PC-9 (cell line): ENCODE measurements around the gene ACACA. TPM values are rescaled to one million over a fixed set of nuclear protein-coding genes. Genes with fewer than 3 reads are reported as not detected.

ENCODE experiments used
- BruUV-seq: library from RNA; stranded (reverse); fragments of 400-500 nt; replicated peaks from 2 replicates; lab custom pipeline; 2021; lab: Mats Ljungman, UMichigan
- CTCF ChIA-PET: fragments of 300-600 bp; sonication (Branson Sonifier 250); formaldehyde crosslinking; loops from one replicate; lab custom pipeline; 2022; ENCODE audit warnings: antibody characterized with exemption; lab: Charles Lee
- POLR2A ChIA-PET: fragments of 300-600 bp; sonication (Branson Sonifier 250); formaldehyde crosslinking; loops from one replicate; lab custom pipeline; 2022; ENCODE audit warnings: antibody characterized with exemption; ENCODE audit not compliant: unreplicated experiment; lab: Charles Lee
- DNase-seq, 2 experiments: peaks; one replicate each; pipeline versions ENCODE4 v3.0.0 to v3.0.0-alpha.2; 2015 to 2022; ENCODE audit warnings: mixed read lengths in 1 of 2
- H2AFZ ChIP-seq: fragments of 200-600 bp; sonication (generic); 2 replicates; pipeline ENCODE4 v1.8.1; 2017; ENCODE audit warnings: antibody characterized with exemption
- H3F3A ChIP-seq: fragments of 200-600 bp; sonication (generic); 2 replicates; pipeline ENCODE4 v1.8.1; 2017; ENCODE audit warnings: antibody characterized with exemption, mild to moderate bottlenecking, low read depth; ENCODE audit not compliant: insufficient read depth
- H3K27ac ChIP-seq: fragments of 200-600 bp; sonication (generic); 2 replicates; pipeline ENCODE4 v1.6.1; 2016; ENCODE audit warnings: mixed run types
- H3K27me3 ChIP-seq: fragments of 200-600 bp; sonication (generic); 2 replicates; pipeline ENCODE4 v1.6.1; 2016; ENCODE audit warnings: low read depth, mixed run types; ENCODE audit not compliant: insufficient read depth
- H3K36me3 ChIP-seq: fragments of 200-600 bp; sonication (generic); 2 replicates; pipeline ENCODE4 v1.6.1; 2016; ENCODE audit warnings: low read depth, mixed run types
- H3K4me1 ChIP-seq: fragments of 200-600 bp; sonication (generic); replicated peaks from 2 replicates; pipeline ENCODE4 v1.6.1; 2016; ENCODE audit warnings: mixed run types; ENCODE audit not compliant: insufficient read depth
- H3K4me2 ChIP-seq: fragments of 200-600 bp; sonication (generic); 2 replicates; pipeline ENCODE4 v1.6.1; 2017; ENCODE audit warnings: mixed run types
- H3K4me3 ChIP-seq: fragments of 200-600 bp; sonication (generic); 2 replicates; pipeline ENCODE4 v1.6.1; 2016; ENCODE audit warnings: mixed run types
- H3K79me2 ChIP-seq: fragments of 200-600 bp; sonication (generic); 2 replicates; pipeline ENCODE4 v1.6.1; 2017; ENCODE audit warnings: low read depth, mixed run types
- H3K9me2 ChIP-seq: fragments of 200-600 bp; sonication (generic); 2 replicates; pipeline ENCODE4 v1.8.1; 2017; ENCODE audit warnings: mild to moderate bottlenecking; ENCODE audit not compliant: insufficient read depth
- H3K9me3 ChIP-seq: fragments of 200-600 bp; sonication (generic); 2 replicates; pipeline ENCODE4 v1.8.1; 2016; ENCODE audit warnings: low read depth; ENCODE audit not compliant: insufficient read depth
- H4K20me1 ChIP-seq: fragments of 200-600 bp; sonication (generic); 2 replicates; pipeline ENCODE4 v1.8.1; 2017; ENCODE audit not compliant: insufficient read depth
- CTCF ChIP-seq: fragments of 200-600 bp; sonication (generic); conservative IDR thresholded peaks from 2 replicates; pipeline ENCODE4 v1.6.1; 2017; ENCODE audit warnings: mixed run types, antibody characterized with exemption, mild to moderate bottlenecking, moderate library complexity
- EZH2 ChIP-seq: fragments of 200-600 bp; sonication (generic); IDR thresholded peaks from 2 replicates; pipeline ENCODE4 v1.8.0; 2017; ENCODE audit warnings: antibody characterized with exemption, low read depth
- intact Hi-C: fragments of 100-400 bp; cut with micrococcal nuclease; formaldehyde crosslinking; loops from one replicate; pipeline ENCODE4 v1.10.0; 2022; ENCODE audit not compliant: unreplicated experiment
- total RNA-seq: library from RNA; stranded (reverse); gene quantifications from 2 replicates; pipeline ENCODE4 v1.2.3, GENCODE V29; 2021

The ACACA gene
- total RNA-seq, 1 experiment from 2014 or later: 185 TPM

- no TSS peak for BruUV-seq
Measured at GRCh38 chr17:37123941-37124820, 282.5 kb downstream of the ACACA start.

GRCh38 chr17:37123386-37123785 is 283.2 kb downstream of the ACACA start:
- peaks cover 43% of the 10 kb centered on the region for H3K36me3 ChIP-seq

More at GRCh38 chr17:37123941-37124820, 282.5 kb downstream of the ACACA start:
- Histone ChIP-seq H3K4me3 (no peak overlapping the region), H3K9me2 (no peaks in the 10 kb centered on the region), H3K27ac (no peak overlapping the region), H3K36me3 (peaks cover 51% of the 10 kb centered on the region), H3K27me3 (no peaks in the 10 kb centered on the region), H3K9me3 (no peaks in the 10 kb centered on the region), H3F3A (0 out of 2 replicates have a peak, but pooled peaks cover 7% of the 10 kb centered on the region), H4K20me1 (no peaks in the 10 kb centered on the region; the same call in 1 of the 2 replicates), H2AFZ (no peak overlapping the region), H3K4me2 (no peak overlapping the region), H3K79me2 (no peaks in the 10 kb centered on the region), H3K4me1 (no peaks in the 10 kb centered on the region)
- ChIA-PET POLR2A (interaction anchor here (0.7 kb wide), 1 partner anchor 515 kb away, joined by 6 read pairs; no protein-coding TSS in a partner anchor), CTCF (no interaction called here)
- no peak for DNase-seq
- intact Hi-C loops: no loop called here
- TF ChIP-seq EZH2 (no peak), CTCF (no peak)

GRCh38 chr17:37121616-37122015 is 285.0 kb downstream of the ACACA start:
- peaks cover 41% of the 10 kb centered on the region for H3K36me3 ChIP-seq
- BruUV-seq: no TSS peak
- H3K9me3 ChIP-seq: no peaks in the 10 kb centered on the region
- no peaks in the 10 kb centered on the region for H3K4me1 ChIP-seq
- intact Hi-C loops: no loop called here
- no peak overlapping the region for H3K4me2 ChIP-seq
- H3K4me3 ChIP-seq: no peak overlapping the region
- no peak for DNase-seq
- no peak overlapping the region for H3K27ac ChIP-seq
- no peaks in the 10 kb centered on the region for H3K79me2 ChIP-seq
- no peak overlapping the region for H2AFZ ChIP-seq
- H3K9me2 ChIP-seq: no peaks in the 10 kb centered on the region
- H3F3A ChIP-seq: peaks cover 14% of the 10 kb centered on the region; the same call in 1 of the 2 replicates
- ChIA-PET POLR2A (no interaction called here), CTCF (no interaction called here)
- TF ChIP-seq EZH2: no peak
- peaks cover 3% of the 10 kb centered on the region; the same call in 1 of the 2 replicates for H4K20me1 ChIP-seq
- no peaks in the 10 kb centered on the region for H3K27me3 ChIP-seq

More at GRCh38 chr17:37123386-37123785, 283.2 kb downstream of the ACACA start:
- Histone ChIP-seq H3K27ac (no peak overlapping the region), H3K4me1 (no peaks in the 10 kb centered on the region), H3K79me2 (no peaks in the 10 kb centered on the region), H3F3A (0 out of 2 replicates have a peak, but pooled peaks cover 7% of the 10 kb centered on the region), H3K9me2 (no peaks in the 10 kb centered on the region), H3K9me3 (no peaks in the 10 kb centered on the region), H2AFZ (no peak overlapping the region), H3K4me2 (no peak overlapping the region), H3K4me3 (no peak overlapping the region), H4K20me1 (no peaks in the 10 kb centered on the region; the same call in 1 of the 2 replicates), H3K27me3 (no peaks in the 10 kb centered on the region)
- TF ChIP-seq CTCF (no peak), EZH2 (no peak)
- POLR2A ChIA-PET: interaction anchor here (0.5 kb wide), 1 partner anchor 61 kb away, joined by 25 read pairs; no protein-coding TSS in a partner anchor
- CTCF ChIA-PET: no interaction called here
- intact Hi-C loops: no loop called here
- BruUV-seq: no TSS peak
- DNase-seq: no peak
